OCI-LY7 (cell line): ENCODE measurements around the gene HES7. TPM values are rescaled to one million over a fixed set of nuclear protein-coding genes. Genes with fewer than 3 reads are reported as not detected.

Source experiments
- BruUV-seq: library from RNA; stranded (reverse); fragments of 400-500 nt; replicated peaks from 2 replicates; lab custom pipeline; 2021; lab: Mats Ljungman, UMichigan
- CTCF ChIA-PET: fragments of 300-600 bp; sonication (Branson Sonifier 250); formaldehyde crosslinking; loops from one replicate; lab custom pipeline; 2022; ENCODE audit warnings: antibody characterized with exemption; ENCODE audit not compliant: unreplicated experiment; lab: Charles Lee
- POLR2A ChIA-PET: fragments of 300-600 bp; sonication (Branson Sonifier 250); formaldehyde crosslinking; loops from one replicate; lab custom pipeline; 2022; ENCODE audit warnings: antibody characterized with exemption; lab: Charles Lee
- DNase-seq: peaks from one replicate; pipeline ENCODE4 v3.0.0-alpha.2; 2015; ENCODE audit warnings: low spot score
- H2AFZ ChIP-seq: fragments of 200-600 bp; sonication (generic), shearing (Covaris generic); 2 replicates; pipeline ENCODE4 v1.6.1; 2014; ENCODE audit warnings: mild to moderate bottlenecking, antibody characterized with exemption, low read length, moderate library complexity
- H3K27ac ChIP-seq: fragments of 200-600 bp; sonication (generic); 2 replicates; pipeline ENCODE4 v1.5.1; 2014; ENCODE audit warnings: mixed run types, low read depth, mild to moderate bottlenecking, moderate library complexity, low read length, inconsistent platforms; ENCODE audit not compliant: poor library complexity, severe bottlenecking
- H3K36me3 ChIP-seq: fragments of 200-600 bp; sonication (generic); 2 replicates; pipeline ENCODE4 v1.6.1; 2014; ENCODE audit warnings: mild to moderate bottlenecking, antibody characterized with exemption, low read length, moderate library complexity, mixed read lengths; ENCODE audit not compliant: insufficient read depth
- H3K4me1 ChIP-seq: fragments of 200-600 bp; sonication (generic); 2 replicates; pipeline ENCODE4 v1.5.1; 2014; ENCODE audit warnings: mild to moderate bottlenecking, low read length; ENCODE audit not compliant: insufficient read depth, poor library complexity, severe bottlenecking
- H3K4me2 ChIP-seq: fragments of 200-600 bp; sonication (generic); 2 replicates; pipeline ENCODE4 v1.6.1; 2014; ENCODE audit warnings: mild to moderate bottlenecking, low read length
- H3K4me3 ChIP-seq: fragments of 200-600 bp; sonication (generic); 2 replicates; pipeline ENCODE4 v1.5.1; 2014; ENCODE audit warnings: mild to moderate bottlenecking, low read depth, low read length; ENCODE audit not compliant: poor library complexity, severe bottlenecking
- H3K79me2 ChIP-seq: fragments of 200-600 bp; sonication (generic); 2 replicates; pipeline ENCODE4 v1.6.1; 2016; ENCODE audit warnings: low read depth, mild to moderate bottlenecking, low read length, moderate library complexity, mixed read lengths; ENCODE audit not compliant: insufficient read depth
- H3K9me2 ChIP-seq: fragments of 200-600 bp; sonication (generic); 2 replicates; pipeline ENCODE4 v1.6.1; 2016; ENCODE audit warnings: mild to moderate bottlenecking, low read length, mixed read lengths; ENCODE audit not compliant: insufficient read depth
- H3K9me3 ChIP-seq: fragments of 200-600 bp; sonication (generic); 2 replicates; pipeline ENCODE4 v1.6.1; 2014; ENCODE audit warnings: mild to moderate bottlenecking, mixed run types, low read length, mixed read lengths
- H4K20me1 ChIP-seq: fragments of 200-600 bp; sonication (generic); 2 replicates; pipeline ENCODE4 v1.6.1; 2014; ENCODE audit warnings: mild to moderate bottlenecking, antibody characterized with exemption, low read length, moderate library complexity, mixed read lengths; ENCODE audit not compliant: insufficient read depth
- EZH2phosphoT487 ChIP-seq: fragments of 200-600 bp; sonication (generic); IDR thresholded peaks from 2 replicates; pipeline ENCODE4 v1.6.1; 2018; ENCODE audit warnings: low read depth, borderline replicate concordance, mild to moderate bottlenecking, mixed run types, antibody characterized with exemption, low read length, moderate library complexity, mixed read lengths
- intact Hi-C: fragments of 100-400 bp; cut with micrococcal nuclease; formaldehyde crosslinking; loops from one replicate; pipeline ENCODE4 v1.10.0; 2022; ENCODE audit not compliant: unreplicated experiment
- total RNA-seq, 2 experiments: library from RNA; depleted of rRNA in 1 of 2; stranded (reverse); fragments of >200 nt in 1 of 2; shearing (Covaris generic) in 1 of 2; gene quantifications; 2 replicates each; pipeline ENCODE4 v1.2.3, GENCODE V29; 2014 to 2022
- TF ChIP-seq, protein P1 (sequence below): fragments of 200-600 bp; sonication (generic); conservative IDR thresholded peaks from 2 replicates; pipeline ENCODE4 v1.5.1; 2014; ENCODE audit warnings: mild to moderate bottlenecking, antibody characterized with exemption, low read length, moderate library complexity, mixed read lengths

HES7 gene
- total RNA-seq, 2 experiments from 2014 or later, result 0.44 to 5.8 TPM

DNA sequence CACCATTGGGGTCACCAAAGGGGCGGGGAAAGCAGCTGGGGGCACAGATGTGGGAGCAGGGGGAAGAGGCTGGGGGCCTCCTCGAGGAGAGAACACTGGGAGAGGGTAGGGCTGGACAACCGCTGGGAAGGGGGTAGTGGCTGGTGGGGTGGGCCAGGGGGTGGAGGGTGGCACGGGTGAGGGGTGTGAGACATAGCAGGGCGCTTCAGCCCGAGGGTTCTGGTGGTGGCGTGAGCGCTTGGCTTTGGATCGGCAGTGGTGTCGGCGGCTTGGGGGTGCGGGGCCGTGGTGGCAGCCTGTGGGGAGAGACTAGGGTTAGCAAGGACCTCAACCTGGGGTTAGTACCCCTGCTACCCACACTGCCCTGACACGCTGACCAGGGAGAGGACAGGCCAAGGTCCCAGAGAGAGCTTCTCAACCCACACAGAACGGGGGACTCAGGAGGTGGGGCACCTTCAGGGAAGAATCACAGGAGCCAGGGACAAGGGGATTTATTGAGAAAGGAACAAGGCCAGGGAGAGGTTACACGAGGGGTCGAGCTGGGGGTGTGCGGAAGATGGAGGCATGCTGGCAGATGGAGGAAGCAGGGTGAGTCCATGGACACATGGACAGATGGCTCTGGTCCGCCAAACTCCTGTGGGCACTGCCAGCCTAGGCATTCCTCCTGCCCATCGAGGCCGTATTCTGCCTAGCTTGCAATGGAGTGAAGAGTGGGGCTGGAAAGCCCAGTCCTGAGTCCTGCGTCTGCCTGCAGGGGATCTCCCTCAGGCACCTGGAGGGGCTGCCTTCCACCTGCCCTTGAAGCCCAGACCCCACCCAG is 19.9 kb upstream of the HES7 start:
- Histone ChIP-seq H3K36me3 (peaks cover 73% of the 10 kb centered on the region), H3K9me3 (no peaks in the 10 kb centered on the region), H3K79me2 (no peaks in the 10 kb centered on the region), H3K4me1 (peaks cover 5% of the 10 kb centered on the region), H3K27ac (no peak overlapping the region), H3K4me3 (no peak overlapping the region), H2AFZ (no peak overlapping the region), H3K9me2 (no peaks in the 10 kb centered on the region), H3K4me2 (no peak overlapping the region), H4K20me1 (no peaks in the 10 kb centered on the region)
- DNase-seq, result no peak
- no TSS peak for BruUV-seq
- intact Hi-C loops, result no loop called here
- ChIA-PET CTCF (interaction anchor here (1.3 kb wide), 1 partner anchor 15 kb away, joined by 5 read pairs; no protein-coding TSS in a partner anchor), POLR2A (interaction anchor here (0.6 kb wide), 1 partner anchor 298 kb away, joined by 4 read pairs; no protein-coding TSS in a partner anchor)
- TF ChIP-seq, protein P1, sequence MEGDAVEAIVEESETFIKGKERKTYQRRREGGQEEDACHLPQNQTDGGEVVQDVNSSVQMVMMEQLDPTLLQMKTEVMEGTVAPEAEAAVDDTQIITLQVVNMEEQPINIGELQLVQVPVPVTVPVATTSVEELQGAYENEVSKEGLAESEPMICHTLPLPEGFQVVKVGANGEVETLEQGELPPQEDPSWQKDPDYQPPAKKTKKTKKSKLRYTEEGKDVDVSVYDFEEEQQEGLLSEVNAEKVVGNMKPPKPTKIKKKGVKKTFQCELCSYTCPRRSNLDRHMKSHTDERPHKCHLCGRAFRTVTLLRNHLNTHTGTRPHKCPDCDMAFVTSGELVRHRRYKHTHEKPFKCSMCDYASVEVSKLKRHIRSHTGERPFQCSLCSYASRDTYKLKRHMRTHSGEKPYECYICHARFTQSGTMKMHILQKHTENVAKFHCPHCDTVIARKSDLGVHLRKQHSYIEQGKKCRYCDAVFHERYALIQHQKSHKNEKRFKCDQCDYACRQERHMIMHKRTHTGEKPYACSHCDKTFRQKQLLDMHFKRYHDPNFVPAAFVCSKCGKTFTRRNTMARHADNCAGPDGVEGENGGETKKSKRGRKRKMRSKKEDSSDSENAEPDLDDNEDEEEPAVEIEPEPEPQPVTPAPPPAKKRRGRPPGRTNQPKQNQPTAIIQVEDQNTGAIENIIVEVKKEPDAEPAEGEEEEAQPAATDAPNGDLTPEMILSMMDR, result no peak
- no peak for TF ChIP-seq EZH2phosphoT487

DNA sequence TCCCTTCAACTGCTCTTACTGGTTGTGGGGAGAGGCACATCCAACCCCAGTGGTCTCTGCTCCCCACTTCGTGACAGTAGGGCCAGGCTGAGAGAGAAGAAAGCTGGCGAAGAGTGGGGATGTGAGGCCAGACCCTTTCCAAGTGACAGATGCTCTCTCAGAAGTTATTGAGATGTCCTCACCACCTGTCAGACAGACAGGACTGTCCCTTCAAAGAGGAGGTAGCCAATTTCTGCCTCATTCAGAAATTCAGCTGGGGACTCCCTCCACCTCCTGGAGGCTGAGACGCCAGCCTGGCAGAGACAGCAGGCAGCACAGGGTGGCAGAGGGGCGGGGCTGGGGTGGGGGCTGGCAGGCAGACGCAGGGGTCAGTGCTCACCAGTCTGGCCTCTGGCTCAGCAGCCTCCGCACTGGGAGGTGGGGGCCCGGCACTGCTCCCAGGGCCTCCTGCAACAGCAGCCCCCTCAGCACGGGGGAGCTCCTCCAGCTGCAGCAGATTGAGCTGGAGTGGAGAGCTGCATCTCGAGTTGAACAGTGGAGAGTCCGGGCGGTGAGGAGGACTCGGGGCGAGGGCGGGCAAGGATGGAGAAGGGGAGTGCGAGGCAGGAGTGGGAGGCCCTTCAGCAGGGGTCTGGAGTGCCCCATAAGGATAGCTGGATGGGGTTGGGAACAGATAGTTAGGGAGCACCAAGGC is 19.1 kb upstream of the HES7 start:
- no peak for DNase-seq
- Histone ChIP-seq H4K20me1 (no peaks in the 10 kb centered on the region), H3K4me3 (no peak overlapping the region), H3K4me1 (peaks cover 9% of the 10 kb centered on the region), H2AFZ (no peak overlapping the region), H3K9me3 (no peaks in the 10 kb centered on the region), H3K4me2 (no peak overlapping the region), H3K79me2 (no peaks in the 10 kb centered on the region), H3K9me2 (no peaks in the 10 kb centered on the region), H3K27ac (no peak overlapping the region), H3K36me3 (peaks cover 66% of the 10 kb centered on the region)
- CTCF ChIA-PET, result interaction anchor here (1.3 kb wide), 1 partner anchor 16 kb away, joined by 5 read pairs; no protein-coding TSS in a partner anchor
- no TSS peak for BruUV-seq
- TF ChIP-seq, protein P1, result no peak
- TF ChIP-seq EZH2phosphoT487, result no peak
- intact Hi-C loops, result no loop called here
- POLR2A ChIA-PET, result interaction anchor here (0.6 kb wide), 1 partner anchor 297 kb away, joined by 4 read pairs; no protein-coding TSS in a partner anchor
